ENCODE data around the gene TMEM185B. TPM values are rescaled to one million over a fixed set of nuclear protein-coding genes. Genes with fewer than 3 reads are reported as not detected.
"Not testable (repeated sequence)": the region's sequence is repeated elsewhere in the genome, so short reads cannot be mapped to it uniquely, and the experiment has no call there.

The TMEM185B gene
- total and polyA plus RNA-seq, 2 donors: 7.0 to 8.1 TPM

DNA sequence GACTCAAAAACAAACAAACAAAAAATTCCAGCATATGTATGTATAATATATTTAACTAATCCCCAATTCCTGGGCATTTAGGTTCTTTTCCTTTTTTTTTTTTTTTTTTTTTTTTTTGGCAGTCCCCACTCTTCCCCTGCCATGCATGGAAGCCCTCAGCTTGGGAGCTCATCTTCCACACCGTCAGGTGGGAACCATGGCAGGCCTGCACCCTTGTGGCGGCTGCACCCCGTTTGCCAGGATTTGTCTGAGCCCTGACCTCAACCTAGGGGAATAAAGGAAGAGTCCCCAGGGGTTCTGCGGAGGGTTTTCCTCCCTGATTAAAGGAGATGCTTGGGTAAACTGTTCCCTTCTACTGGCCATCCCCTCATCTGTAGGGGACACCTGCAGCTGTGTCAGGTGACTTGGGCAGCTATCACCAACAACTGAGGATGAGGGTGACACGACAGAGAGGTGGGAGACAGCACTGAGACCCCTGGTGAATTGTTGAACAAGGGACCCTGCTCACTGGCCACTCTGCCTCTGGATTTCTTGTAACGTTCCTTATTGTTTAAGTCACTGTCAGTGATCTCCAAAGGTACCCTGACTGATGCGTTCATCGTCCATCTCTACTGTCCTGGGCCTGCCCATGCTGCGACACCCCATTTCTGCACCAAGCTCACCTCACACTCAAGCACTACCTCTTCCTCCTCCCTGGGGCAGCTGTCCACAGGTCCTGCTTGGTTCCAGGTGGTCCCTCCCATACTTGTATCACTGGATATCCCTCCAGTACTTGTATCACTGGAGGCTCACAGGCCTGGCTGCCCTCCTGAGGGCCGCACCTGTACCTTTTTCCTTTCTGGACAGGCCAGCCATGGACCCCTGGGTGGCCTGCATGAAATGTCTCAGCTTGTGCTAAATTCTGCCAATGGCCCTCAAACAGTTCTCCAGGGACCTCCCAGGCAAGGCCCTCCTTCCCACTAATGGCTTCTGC lies 14.5 kb downstream of the TMEM185B start:
- Histone ChIP-seq H3K36me3 (ENCODE audit: control insufficient read depth in 2 of 2, insufficient read depth in 2 of 2, low read length in 1 of 2) (no peaks in the 10 kb centered on the region), H3K27ac (ENCODE audit: low read depth in 1 of 2, low read length in 1 of 2) (no peak overlapping the region), H3K4me1 (ENCODE audit: control insufficient read depth in 2 of 2, insufficient read depth in 2 of 2, low read length in 2 of 2) (peaks cover 0 to 3% of the 10 kb centered on the region in 2 donors), H3K9me3 (ENCODE audit: control insufficient read depth in 2 of 2, insufficient read depth in 1 of 2, low read length in 1 of 2) (no peaks in the 10 kb centered on the region), H3K27me3 (ENCODE audit: control insufficient read depth in 2 of 2, insufficient read depth in 1 of 2, low read length in 1 of 2) (no peaks in the 10 kb centered on the region), H3K4me3 (ENCODE audit: low read length in 2 of 2) (no peak overlapping the region)
- DNase-seq (ENCODE audit: low read depth in 6 of 9, low spot score in 9 of 9): no peak
- WGBS: 96% methylated on average over 10 of the region's 10 CpGs

DNA sequence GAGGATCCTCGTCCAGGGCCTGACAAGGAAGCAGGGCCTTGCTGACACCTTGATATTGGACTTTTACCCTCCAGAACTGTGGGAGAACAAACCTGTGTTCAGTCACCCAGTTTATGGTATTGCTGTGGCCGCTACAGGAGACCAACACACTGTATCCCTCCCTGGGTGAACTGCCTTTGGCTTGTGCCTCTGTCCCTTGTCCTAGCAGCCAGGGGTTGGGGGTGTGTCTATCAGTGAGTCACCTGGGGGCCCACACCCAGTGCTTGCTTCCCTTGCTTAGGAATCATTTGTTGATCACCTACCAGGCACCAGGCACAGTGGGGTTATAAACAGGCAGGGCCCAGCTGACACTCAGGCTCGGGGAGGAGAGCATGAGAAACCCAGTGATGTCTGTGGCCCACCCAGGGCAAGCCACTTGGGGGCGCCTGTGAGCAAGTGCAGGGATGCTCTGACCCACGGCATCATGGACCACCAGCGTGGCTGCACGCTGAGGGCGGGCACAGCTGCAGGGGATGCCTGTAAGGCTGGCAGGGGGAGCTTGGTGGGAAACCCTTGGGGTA lies 17.1 kb downstream of the TMEM185B start:
- H3K4me3 ChIP-seq (ENCODE audit: low read length in 2 of 2): no peak overlapping the region
- DNase-seq (ENCODE audit: low read depth in 6 of 9, low spot score in 9 of 9): peak in 3 of 9 donors; percentile 32 to 47 (median 37)
- H3K27ac ChIP-seq (ENCODE audit: low read depth in 1 of 2, low read length in 1 of 2): no peak overlapping the region
- 88% methylated on average over 8 of the region's 8 CpGs for WGBS
- no peaks in the 10 kb centered on the region for H3K36me3 ChIP-seq (ENCODE audit: control insufficient read depth in 2 of 2, insufficient read depth in 2 of 2, low read length in 1 of 2)
- peaks cover 0 to 3% of the 10 kb centered on the region in 2 donors for H3K4me1 ChIP-seq (ENCODE audit: control insufficient read depth in 2 of 2, insufficient read depth in 2 of 2, low read length in 2 of 2)
- H3K27me3 ChIP-seq (ENCODE audit: control insufficient read depth in 2 of 2, insufficient read depth in 1 of 2, low read length in 1 of 2): no peaks in the 10 kb centered on the region
- no peaks in the 10 kb centered on the region for H3K9me3 ChIP-seq (ENCODE audit: control insufficient read depth in 2 of 2, insufficient read depth in 1 of 2, low read length in 1 of 2)

DNA sequence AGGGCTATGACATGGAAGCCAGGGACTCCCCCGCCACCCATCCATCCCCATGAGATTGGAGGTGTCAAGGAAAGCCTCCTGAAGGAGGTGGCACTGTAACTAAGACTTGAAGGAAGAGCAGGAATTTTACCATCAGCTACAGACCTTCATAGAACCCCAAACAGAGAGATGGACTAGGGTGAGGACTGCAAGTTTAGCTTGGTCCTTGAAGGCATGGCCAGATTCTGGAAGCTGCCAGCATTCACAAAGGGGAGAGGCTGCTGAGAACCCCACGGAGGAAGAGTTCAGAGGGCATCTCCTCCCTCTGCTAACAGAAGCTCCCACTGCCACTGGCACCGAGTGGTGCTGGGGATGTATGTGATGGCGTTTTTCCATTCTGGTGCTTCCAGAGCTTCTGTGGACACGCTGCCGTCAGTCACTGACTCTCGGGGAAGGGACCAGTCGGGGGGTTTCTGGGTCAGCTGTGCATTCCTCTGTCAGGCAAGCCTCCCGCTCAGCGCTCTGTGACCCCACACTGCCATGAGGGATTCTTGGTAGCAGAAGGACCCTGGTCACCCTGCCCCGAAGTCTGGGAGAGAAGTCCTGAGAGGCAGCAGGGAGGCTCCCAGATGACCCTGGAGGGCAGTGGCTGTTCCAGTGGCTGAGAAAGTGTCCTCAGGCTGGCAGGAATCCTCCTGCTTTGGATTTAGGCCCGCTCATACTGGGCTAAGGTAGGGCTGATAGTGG lies 18.1 kb downstream of the TMEM185B start:
- H3K9me3 ChIP-seq (ENCODE audit: control insufficient read depth in 2 of 2, insufficient read depth in 1 of 2, low read length in 1 of 2): no peaks in the 10 kb centered on the region
- no peak overlapping the region for H3K4me3 ChIP-seq (ENCODE audit: low read length in 2 of 2)
- H3K27ac ChIP-seq (ENCODE audit: low read depth in 1 of 2, low read length in 1 of 2): no peak overlapping the region
- H3K36me3 ChIP-seq (ENCODE audit: control insufficient read depth in 2 of 2, insufficient read depth in 2 of 2, low read length in 1 of 2): no peaks in the 10 kb centered on the region
- H3K4me1 ChIP-seq (ENCODE audit: control insufficient read depth in 2 of 2, insufficient read depth in 2 of 2, low read length in 2 of 2): peaks cover 0 to 2% of the 10 kb centered on the region in 2 donors
- no peak for DNase-seq (ENCODE audit: low read depth in 6 of 9, low spot score in 9 of 9)
- no peaks in the 10 kb centered on the region for H3K27me3 ChIP-seq (ENCODE audit: control insufficient read depth in 2 of 2, insufficient read depth in 1 of 2, low read length in 1 of 2)
- WGBS: 96% methylated on average over 12 of the region's 12 CpGs

DNA sequence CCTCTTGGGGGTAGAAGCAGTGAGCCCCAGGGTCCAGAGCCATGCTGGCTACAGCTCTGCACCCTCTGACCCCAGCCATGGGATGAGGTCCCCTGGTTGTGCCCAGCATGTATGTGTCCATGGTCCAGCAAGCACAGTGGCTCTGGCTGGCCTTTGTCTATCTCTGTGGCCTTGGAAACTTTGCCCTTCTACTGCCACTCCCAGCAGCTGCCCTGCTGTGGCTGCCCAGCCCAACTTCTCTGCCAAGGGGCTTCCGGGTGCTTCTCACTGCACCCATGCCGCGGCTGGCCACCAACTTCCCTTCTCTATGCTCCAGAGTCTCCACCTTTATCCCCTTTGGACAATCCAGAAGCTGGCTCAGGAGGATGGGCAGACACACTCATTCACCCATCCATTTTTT lies 18.8 kb downstream of the TMEM185B start:
- 77% methylated on average over 3 of the region's 3 CpGs for WGBS
- Histone ChIP-seq H3K27me3 (ENCODE audit: control insufficient read depth in 2 of 2, insufficient read depth in 1 of 2, low read length in 1 of 2) (no peaks in the 10 kb centered on the region), H3K27ac (ENCODE audit: low read depth in 1 of 2, low read length in 1 of 2) (no peak overlapping the region), H3K4me3 (ENCODE audit: low read length in 2 of 2) (no peak overlapping the region), H3K4me1 (ENCODE audit: control insufficient read depth in 2 of 2, insufficient read depth in 2 of 2, low read length in 2 of 2) (no peaks in the 10 kb centered on the region), H3K9me3 (ENCODE audit: control insufficient read depth in 2 of 2, insufficient read depth in 1 of 2, low read length in 1 of 2) (no peaks in the 10 kb centered on the region), H3K36me3 (ENCODE audit: control insufficient read depth in 2 of 2, insufficient read depth in 2 of 2, low read length in 1 of 2) (no peaks in the 10 kb centered on the region)
- DNase-seq (ENCODE audit: low read depth in 6 of 9, low spot score in 9 of 9): no peak

DNA sequence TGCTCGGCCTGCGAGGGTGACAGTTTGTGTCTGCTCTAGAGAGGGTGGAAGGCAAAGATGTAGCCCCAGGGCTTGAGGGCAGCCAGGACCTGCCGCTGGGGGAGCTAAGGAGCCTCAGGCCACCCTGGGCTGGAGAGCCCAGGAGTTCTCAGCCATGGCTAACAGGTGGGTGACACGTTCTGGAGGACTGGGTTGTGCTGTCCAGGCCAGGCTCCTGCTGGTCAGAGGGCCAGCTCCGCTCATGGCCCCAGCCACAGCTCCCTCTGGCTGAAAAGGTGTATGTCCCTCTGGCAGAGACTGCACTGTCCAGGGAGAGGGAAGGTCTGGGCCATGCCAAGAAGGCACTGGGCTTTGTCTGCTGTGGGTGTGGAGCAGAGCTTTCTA lies 19.2 kb downstream of the TMEM185B start:
- Histone ChIP-seq H3K9me3 (ENCODE audit: control insufficient read depth in 2 of 2, insufficient read depth in 1 of 2, low read length in 1 of 2) (no peaks in the 10 kb centered on the region), H3K36me3 (ENCODE audit: control insufficient read depth in 2 of 2, insufficient read depth in 2 of 2, low read length in 1 of 2) (no peaks in the 10 kb centered on the region), H3K27ac (ENCODE audit: low read depth in 1 of 2, low read length in 1 of 2) (no peak overlapping the region), H3K27me3 (ENCODE audit: control insufficient read depth in 2 of 2, insufficient read depth in 1 of 2, low read length in 1 of 2) (no peaks in the 10 kb centered on the region), H3K4me1 (ENCODE audit: control insufficient read depth in 2 of 2, insufficient read depth in 2 of 2, low read length in 2 of 2) (no peaks in the 10 kb centered on the region), H3K4me3 (ENCODE audit: low read length in 2 of 2) (no peak overlapping the region)
- no peak for DNase-seq (ENCODE audit: low read depth in 6 of 9, low spot score in 9 of 9)
- WGBS: 96% methylated on average over 5 of the region's 5 CpGs

DNA sequence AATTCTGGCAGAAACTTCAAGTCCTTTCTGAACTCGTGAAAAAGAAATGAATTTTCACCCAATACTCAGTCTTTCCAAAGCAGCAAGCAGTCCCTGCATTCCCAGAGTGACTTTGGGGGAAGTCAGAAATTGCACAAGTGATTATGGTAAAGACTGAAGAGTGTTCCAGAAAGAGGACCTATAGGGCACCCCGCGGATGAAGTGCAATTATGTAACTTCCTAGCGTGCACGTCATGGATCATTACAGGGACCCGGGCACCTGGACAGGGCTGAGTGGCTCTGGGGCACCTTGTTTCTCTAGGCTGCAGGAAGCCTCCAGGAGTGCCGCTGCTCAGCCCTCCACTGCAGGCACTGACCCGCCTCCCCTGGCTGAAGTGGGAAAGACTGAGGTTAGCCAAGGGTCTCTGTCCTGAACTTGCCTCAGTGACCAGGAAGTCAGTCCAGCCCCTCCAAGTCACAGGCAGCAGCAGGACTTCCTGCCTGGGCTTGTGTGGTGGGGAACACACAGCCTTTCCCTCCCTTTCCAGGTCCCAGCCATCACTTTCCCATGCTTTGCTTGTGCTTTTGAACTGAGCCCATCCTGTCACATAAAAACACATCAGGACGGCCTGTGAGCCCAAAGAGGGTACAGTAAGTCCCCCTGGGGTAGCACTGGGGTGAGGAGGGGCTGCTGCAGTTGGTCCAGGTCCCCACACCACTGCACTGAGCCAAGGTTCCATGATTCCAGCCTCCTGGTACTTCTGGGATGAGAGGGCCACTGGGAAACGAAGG lies 19.8 kb downstream of the TMEM185B start:
- no peak overlapping the region for H3K4me3 ChIP-seq (ENCODE audit: low read length in 2 of 2)
- 74% methylated on average over 10 of the region's 10 CpGs for WGBS
- no peak overlapping the region for H3K27ac ChIP-seq (ENCODE audit: low read depth in 1 of 2, low read length in 1 of 2)
- DNase-seq (ENCODE audit: low read depth in 6 of 9, low spot score in 9 of 9): no peak
- H3K4me1 ChIP-seq (ENCODE audit: control insufficient read depth in 2 of 2, insufficient read depth in 2 of 2, low read length in 2 of 2): no peaks in the 10 kb centered on the region
- no peaks in the 10 kb centered on the region for H3K36me3 ChIP-seq (ENCODE audit: control insufficient read depth in 2 of 2, insufficient read depth in 2 of 2, low read length in 1 of 2)
- H3K27me3 ChIP-seq (ENCODE audit: control insufficient read depth in 2 of 2, insufficient read depth in 1 of 2, low read length in 1 of 2): no peaks in the 10 kb centered on the region
- H3K9me3 ChIP-seq (ENCODE audit: control insufficient read depth in 2 of 2, insufficient read depth in 1 of 2, low read length in 1 of 2): no peaks in the 10 kb centered on the region

DNA sequence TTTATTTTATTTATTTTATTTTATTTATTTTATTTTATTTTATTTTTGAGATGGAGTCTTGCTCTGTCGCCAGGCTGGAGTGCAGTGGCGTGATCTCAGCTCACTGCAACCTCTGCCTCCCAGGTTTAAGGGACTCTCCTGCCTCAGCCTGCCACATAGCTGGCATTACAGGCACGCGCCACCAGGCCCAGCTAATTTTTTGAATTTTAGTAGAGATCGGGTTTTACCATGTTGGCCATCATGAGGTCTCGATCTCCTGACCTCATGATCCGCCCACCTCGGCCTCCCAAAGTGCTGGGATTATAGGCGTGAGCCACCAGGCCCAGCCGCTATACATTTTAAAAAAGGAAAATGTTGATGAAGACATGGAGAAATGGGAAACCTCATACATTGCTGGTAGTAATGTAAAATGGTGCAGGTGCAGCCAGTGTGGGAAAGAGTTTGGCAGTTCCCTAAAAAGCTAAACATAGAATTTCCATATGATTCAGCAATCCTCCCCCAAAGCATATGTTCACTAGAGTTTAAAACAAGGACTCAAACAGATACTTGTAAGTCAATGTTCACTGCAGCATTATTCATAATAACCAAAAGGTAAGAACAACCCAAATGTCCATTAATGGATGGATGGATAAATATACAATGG lies 23.3 kb downstream of the TMEM185B start:
- not testable (repeated sequence) for DNase-seq (ENCODE audit: low read depth in 6 of 9, low spot score in 9 of 9); H3K36me3 ChIP-seq (ENCODE audit: control insufficient read depth in 2 of 2, insufficient read depth in 2 of 2, low read length in 1 of 2); H3K9me3 ChIP-seq (ENCODE audit: control insufficient read depth in 2 of 2, insufficient read depth in 1 of 2, low read length in 1 of 2); H3K27me3 ChIP-seq (ENCODE audit: control insufficient read depth in 2 of 2, insufficient read depth in 1 of 2, low read length in 1 of 2); H3K4me3 ChIP-seq (ENCODE audit: low read length in 2 of 2); H3K4me1 ChIP-seq (ENCODE audit: control insufficient read depth in 2 of 2, insufficient read depth in 2 of 2, low read length in 2 of 2); H3K27ac ChIP-seq (ENCODE audit: low read depth in 1 of 2, low read length in 1 of 2)
- WGBS: 98% methylated on average over 10 of the region's 10 CpGs

DNA sequence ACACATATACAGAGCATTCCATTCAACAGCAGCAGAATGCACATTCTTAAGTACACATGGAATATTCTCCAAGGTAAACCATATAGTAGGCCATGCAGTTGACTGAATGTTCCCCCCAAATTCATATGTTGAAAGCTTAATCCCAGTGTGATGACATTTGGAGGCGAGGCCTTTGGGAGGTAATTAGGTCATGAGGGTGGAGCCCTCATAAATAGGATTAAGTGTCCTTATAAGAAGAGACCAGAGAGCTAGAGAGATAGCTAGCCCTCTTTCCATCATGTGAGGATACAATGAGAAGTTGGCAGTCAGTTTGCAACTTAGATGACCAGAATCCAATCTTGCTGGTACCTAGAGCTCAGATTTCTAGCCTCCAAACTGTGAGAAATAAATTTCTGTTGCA lies 27.6 kb downstream of the TMEM185B start:
- no peaks in the 10 kb centered on the region for H3K9me3 ChIP-seq (ENCODE audit: control insufficient read depth in 2 of 2, insufficient read depth in 1 of 2, low read length in 1 of 2)
- no peak overlapping the region for H3K4me3 ChIP-seq (ENCODE audit: low read length in 2 of 2)
- 99% methylated on average over 1 of the region's 1 CpG for WGBS
- no peaks in the 10 kb centered on the region for H3K36me3 ChIP-seq (ENCODE audit: control insufficient read depth in 2 of 2, insufficient read depth in 2 of 2, low read length in 1 of 2)
- H3K27ac ChIP-seq (ENCODE audit: low read depth in 1 of 2, low read length in 1 of 2): no peak overlapping the region
- no peaks in the 10 kb centered on the region for H3K27me3 ChIP-seq (ENCODE audit: control insufficient read depth in 2 of 2, insufficient read depth in 1 of 2, low read length in 1 of 2)
- no peaks in the 10 kb centered on the region for H3K4me1 ChIP-seq (ENCODE audit: control insufficient read depth in 2 of 2, insufficient read depth in 2 of 2, low read length in 2 of 2)
- no peak for DNase-seq (ENCODE audit: low read depth in 6 of 9, low spot score in 9 of 9)
